Peyer's patch (tissue), 4 donors: ENCODE data around the gene MYOCD. TPM values are rescaled to one million over a fixed set of nuclear protein-coding genes. Genes with fewer than 3 reads are reported as not detected.

Source experiments
- DNase-seq, 3 donors: peaks; one replicate each; pipeline ENCODE4 v3.0.0-alpha.2; 2017 to 2019
- H3K27ac ChIP-seq, 4 donors: fragments of 200-600 bp; sonication (generic); one replicate each; pipeline ENCODE4 v1.5.1; 2016 to 2019
- H3K27me3 ChIP-seq, 2 donors: fragments of 200-600 bp; sonication (generic); one replicate each; pipeline ENCODE4 v1.5.1; 2019
- H3K36me3 ChIP-seq, 3 donors: fragments of 200-600 bp; sonication (generic); one replicate each; pipeline ENCODE4 v1.5.1; 2016 to 2019
- H3K4me1 ChIP-seq, 4 donors: fragments of 200-600 bp; sonication (generic); one replicate each; pipeline ENCODE4 v1.5.1; 2016 to 2019
- H3K4me3 ChIP-seq, 4 donors: fragments of 200-600 bp; sonication (generic); 1 replicate in 3 of 4; 2 replicates in 1 of 4; pipeline ENCODE4 v1.5.1; 2016 to 2019; ENCODE audit warnings: mild to moderate bottlenecking in 1 of 4
- H3K9me3 ChIP-seq, 4 donors: fragments of 200-600 bp; sonication (generic); one replicate each; pipeline ENCODE4 v1.5.1; 2016 to 2019; ENCODE audit warnings: mild to moderate bottlenecking in 1 of 4
- CTCF ChIP-seq, 6 experiments: fragments of 450-650 bp in 4 of 6; fragments of 200-600 bp in 2 of 6; sonication (generic) in 1 of 6; IDR thresholded peaks; one replicate each; pipeline ENCODE4 v1.5.1; 2017 to 2019; ENCODE audit warnings: antibody characterized with exemption in 6 of 6, mild to moderate bottlenecking in 3 of 6, moderate library complexity in 1 of 6
- POLR2A ChIP-seq, 2 donors: fragments of 450-650 bp; IDR thresholded peaks; one replicate each; pipeline ENCODE4 v1.5.1; 2017; ENCODE audit warnings: antibody characterized with exemption in 2 of 2, mild to moderate bottlenecking in 2 of 2, moderate library complexity in 2 of 2
- total RNA-seq, 4 donors: library from RNA; depleted of rRNA; stranded (reverse); fragments of >200 nt; gene quantifications; one replicate each; pipeline ENCODE4 v1.1.0, GENCODE V29; 2016

The MYOCD gene
- total RNA-seq, 4 donors from 2014 or later: 1.2 to 5.2 (median 3.4) TPM

- Histone ChIP-seq H3K27ac (no peak overlapping the region), H3K27me3 (no peaks in the 10 kb centered on the region)
These were observed 21.1 kb upstream of the MYOCD start for GRCh38 chr17:12644623-12645022.

GRCh38 chr17:12646761-12647422 lies 18.8 kb upstream of the MYOCD start:
- H3K27ac ChIP-seq: no peak overlapping the region
- H3K9me3 ChIP-seq: no peaks in the 10 kb centered on the region
- TF ChIP-seq POLR2A (IDR thresholded peaks at IDR 0.05): no peak
- TF ChIP-seq CTCF (IDR thresholded peaks at IDR 0.05): no peak
- H3K4me3 ChIP-seq: no peak overlapping the region
- no peaks in the 10 kb centered on the region for H3K36me3 ChIP-seq
- no peaks in the 10 kb centered on the region for H3K4me1 ChIP-seq
- H3K27me3 ChIP-seq: no peaks in the 10 kb centered on the region
- no peak for DNase-seq

More at GRCh38 chr17:12644623-12645022, 21.1 kb upstream of the MYOCD start:
- no peaks in the 10 kb centered on the region for H3K36me3 ChIP-seq
- no peaks in the 10 kb centered on the region for H3K4me1 ChIP-seq
- DNase-seq: no peak
- no peak overlapping the region for H3K4me3 ChIP-seq
- H3K9me3 ChIP-seq: no peaks in the 10 kb centered on the region
- no peak for TF ChIP-seq CTCF (IDR thresholded peaks at IDR 0.05)
- no peak for TF ChIP-seq POLR2A (IDR thresholded peaks at IDR 0.05)

- no peak overlapping the region for H3K4me3 ChIP-seq
- no peak overlapping the region for H3K27ac ChIP-seq
- no peaks in the 10 kb centered on the region for H3K36me3 ChIP-seq
- H3K4me1 ChIP-seq: no peaks in the 10 kb centered on the region
- no peaks in the 10 kb centered on the region for H3K27me3 ChIP-seq
- DNase-seq: no peak
- TF ChIP-seq POLR2A (IDR thresholded peaks at IDR 0.05) (no peak), CTCF (IDR thresholded peaks at IDR 0.05) (no peak)
- H3K9me3 ChIP-seq: no peaks in the 10 kb centered on the region
These were observed 17.2 kb upstream of the MYOCD start for GRCh38 chr17:12648498-12648897.

- H3K27ac ChIP-seq: no peak overlapping the region
- H3K9me3 ChIP-seq: no peaks in the 10 kb centered on the region
- no peaks in the 10 kb centered on the region for H3K36me3 ChIP-seq
- TF ChIP-seq POLR2A (IDR thresholded peaks at IDR 0.05) (no peak), CTCF (IDR thresholded peaks at IDR 0.05) (no peak)
- H3K4me1 ChIP-seq: no peaks in the 10 kb centered on the region
- no peak overlapping the region for H3K4me3 ChIP-seq
- no peaks in the 10 kb centered on the region for H3K27me3 ChIP-seq
- no peak for DNase-seq
These were observed 9.8 kb upstream of the MYOCD start for GRCh38 chr17:12655936-12656335.

- no peak overlapping the region for H3K4me3 ChIP-seq
- no peak overlapping the region for H3K27ac ChIP-seq
- no peaks in the 10 kb centered on the region for H3K9me3 ChIP-seq
- no peaks in the 10 kb centered on the region for H3K36me3 ChIP-seq
- no peak for TF ChIP-seq CTCF (IDR thresholded peaks at IDR 0.05)
- no peak for TF ChIP-seq POLR2A (IDR thresholded peaks at IDR 0.05)
- H3K27me3 ChIP-seq: no peaks in the 10 kb centered on the region
- DNase-seq: no peak
- no peaks in the 10 kb centered on the region for H3K4me1 ChIP-seq
These were observed 9.3 kb upstream of the MYOCD start for GRCh38 chr17:12656354-12656753.

- H3K4me1 ChIP-seq: no peaks in the 10 kb centered on the region
- TF ChIP-seq POLR2A (IDR thresholded peaks at IDR 0.05) (no peak), CTCF (IDR thresholded peaks at IDR 0.05) (no peak)
- no peak overlapping the region for H3K27ac ChIP-seq
- no peaks in the 10 kb centered on the region for H3K27me3 ChIP-seq
- no peaks in the 10 kb centered on the region for H3K36me3 ChIP-seq
- no peak overlapping the region for H3K4me3 ChIP-seq
- no peaks in the 10 kb centered on the region for H3K9me3 ChIP-seq
- DNase-seq: no peak
These were observed 6.2 kb upstream of the MYOCD start for GRCh38 chr17:12659500-12659899.
